Skeletal muscle tissue (tissue), 4 donors: ENCODE measurements around the gene PPP2R3A. TPM values are rescaled to one million over a fixed set of nuclear protein-coding genes. Genes with fewer than 3 reads are reported as not detected.
"Not testable (repeated sequence)": the region's sequence is repeated elsewhere in the genome, so short reads cannot be mapped to it uniquely, and the experiment has no call there.

Source experiments
- H3K27ac ChIP-seq: one replicate; pipeline ENCODE4 v1.7.0; 2013; ENCODE audit warnings: mild to moderate bottlenecking, low read depth, low read length, inconsistent platforms
- H3K27me3 ChIP-seq, 3 donors: one replicate each; pipeline ENCODE4 v1.7.0; 2013; ENCODE audit warnings: low read length in 3 of 3; ENCODE audit not compliant: control insufficient read depth in 3 of 3, insufficient read depth in 3 of 3
- H3K36me3 ChIP-seq, 3 donors: one replicate each; pipeline ENCODE4 v1.7.0; 2013; ENCODE audit warnings: low read length in 3 of 3; ENCODE audit not compliant: control insufficient read depth in 3 of 3, insufficient read depth in 3 of 3
- H3K4me1 ChIP-seq, 3 donors: one replicate each; pipeline ENCODE4 v1.7.0; 2013; ENCODE audit warnings: low read length in 3 of 3, mild to moderate bottlenecking in 3 of 3; ENCODE audit not compliant: control insufficient read depth in 3 of 3, insufficient read depth in 3 of 3
- H3K4me3 ChIP-seq, 3 donors: one replicate each; pipeline ENCODE4 v1.7.0; 2013; ENCODE audit warnings: low read length in 3 of 3
- H3K9ac ChIP-seq, 3 donors: one replicate each; pipeline ENCODE4 v1.7.0; 2013; ENCODE audit warnings: low read length in 3 of 3, mild to moderate bottlenecking in 3 of 3, moderate library complexity in 2 of 3, low read depth in 1 of 3
- H3K9me3 ChIP-seq, 3 donors: one replicate each; pipeline ENCODE4 v1.7.0; 2013; ENCODE audit warnings: low read length in 3 of 3; ENCODE audit not compliant: control insufficient read depth in 3 of 3
- total RNA-seq: library from RNA; depleted of rRNA; stranded (reverse); fragments of >200 nt; gene quantifications from one replicate; pipeline ENCODE4 v1.2.3, GENCODE V29; 2014
- donor health status: Osteomylitis.

Gene PPP2R3A
- total RNA-seq, 1 donor from 2014 or later: 45.9 TPM

DNA sequence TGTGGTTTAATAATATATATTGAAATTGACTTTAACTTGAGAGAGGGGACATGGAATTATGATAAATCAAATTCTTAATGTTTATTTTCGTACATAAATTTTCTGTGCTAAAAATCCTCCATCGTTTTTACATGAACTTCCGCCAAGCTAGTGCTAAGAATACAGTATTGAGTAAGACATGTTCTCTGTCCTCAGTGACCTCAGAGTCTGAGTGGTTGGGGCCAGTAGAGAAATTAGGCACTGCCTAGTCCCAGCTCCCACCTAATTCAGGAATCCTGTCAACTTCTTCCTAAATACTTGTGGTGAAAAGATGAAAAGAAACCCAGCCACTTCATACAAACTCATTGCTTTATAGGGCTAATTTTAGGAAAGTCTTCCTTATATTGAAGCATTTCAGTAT is 110.3 kb downstream of the PPP2R3A start:
- peaks cover 0 to 10% (median 6%) of the 10 kb centered on the region in 3 donors for H3K36me3 ChIP-seq
- H3K27me3 ChIP-seq: no peaks in the 10 kb centered on the region
- H3K4me3 ChIP-seq: no peak overlapping the region
- H3K9me3 ChIP-seq: no peaks in the 10 kb centered on the region
- no peak overlapping the region for H3K9ac ChIP-seq
- peak overlapping the region; percentile 68 for H3K27ac ChIP-seq
- peaks cover 14 to 20% (median 15%) of the 10 kb centered on the region in 3 donors for H3K4me1 ChIP-seq

DNA sequence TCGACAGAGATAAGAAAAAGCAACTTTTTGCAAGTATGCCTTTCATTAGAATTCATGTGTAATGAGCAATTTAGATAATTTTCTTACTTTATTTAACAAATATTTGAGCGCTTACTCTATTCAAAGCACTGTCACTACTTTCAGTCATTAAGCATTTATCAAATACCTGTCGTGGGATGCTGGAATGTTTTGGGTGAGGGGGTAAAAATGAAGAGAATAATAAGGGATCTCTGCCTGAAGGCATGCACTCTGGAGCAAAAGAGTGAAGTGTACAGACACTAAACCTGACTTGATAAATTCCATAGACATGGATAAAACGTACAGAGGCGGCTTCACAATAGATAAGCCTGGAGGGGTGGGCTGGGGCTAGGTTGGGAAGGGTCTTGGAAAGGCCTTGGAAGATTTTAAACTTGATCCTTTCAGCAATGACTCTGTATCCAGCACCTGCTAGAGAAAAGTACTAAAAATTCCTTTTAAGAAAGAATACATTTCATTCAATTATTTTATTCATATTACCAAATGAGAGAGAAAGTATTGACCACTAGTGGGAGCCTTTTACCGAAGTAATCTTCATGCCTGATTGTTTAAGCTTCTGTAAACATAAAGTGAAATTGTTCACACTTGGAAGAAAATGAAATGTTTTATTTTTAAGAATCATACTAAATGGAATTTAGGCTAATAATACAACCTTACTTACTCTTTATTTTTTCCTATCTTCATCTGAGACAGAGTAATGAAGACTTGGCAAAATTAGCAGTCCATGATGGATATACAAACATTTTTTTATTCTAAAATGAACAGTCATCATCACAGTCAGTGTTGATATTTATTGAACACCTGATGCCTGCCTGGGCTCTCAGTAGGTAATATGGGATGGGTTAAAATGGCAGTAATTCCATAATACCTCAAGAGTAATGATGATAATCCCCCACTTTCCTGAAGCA is 113.2 kb downstream of the PPP2R3A start:
- Histone ChIP-seq H3K9me3 (no peaks in the 10 kb centered on the region), H3K4me1 (peaks cover 6 to 9% (median 9%) of the 10 kb centered on the region in 3 donors), H3K27me3 (no peaks in the 10 kb centered on the region), H3K36me3 (peaks cover 4 to 18% (median 6%) of the 10 kb centered on the region in 3 donors), H3K4me3 (no peak overlapping the region), H3K27ac (no peak overlapping the region), H3K9ac (no peak overlapping the region)

GRCh38 chr3:136083641-136084382 is 118.3 kb downstream of the PPP2R3A start:
- H3K4me1 ChIP-seq, H3K9ac ChIP-seq, H3K27me3 ChIP-seq, H3K9me3 ChIP-seq, H3K27ac ChIP-seq, H3K4me3 ChIP-seq: not testable (repeated sequence)
- peaks cover 16 to 42% (median 21%) of the 10 kb centered on the region in 3 donors for H3K36me3 ChIP-seq

DNA sequence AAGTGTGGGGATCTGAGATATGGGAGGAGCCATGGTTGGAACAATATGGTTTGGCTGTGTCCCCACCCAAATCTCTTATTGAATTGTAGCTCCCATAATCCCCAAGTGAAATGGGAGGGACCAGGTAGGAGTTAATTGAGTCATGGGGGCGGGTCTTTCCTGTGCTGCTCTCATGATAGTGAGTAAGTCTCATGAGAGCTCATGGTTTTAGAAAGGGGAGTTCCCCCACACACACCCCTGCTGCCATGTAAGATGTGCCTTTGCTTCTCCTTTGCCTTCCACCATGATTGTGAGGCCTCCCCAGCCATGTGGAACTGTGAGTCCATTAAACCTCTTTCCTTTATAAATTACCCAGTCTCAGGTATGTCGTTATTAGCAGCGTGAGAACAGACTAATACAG is 119.5 kb downstream of the PPP2R3A start:
- H3K9me3 ChIP-seq, H3K27ac ChIP-seq, H3K27me3 ChIP-seq, H3K4me3 ChIP-seq, H3K9ac ChIP-seq, H3K4me1 ChIP-seq: not testable (repeated sequence)
- peaks cover 16 to 41% (median 23%) of the 10 kb centered on the region in 3 donors for H3K36me3 ChIP-seq

GRCh38 chr3:136093771-136094170 is 128.2 kb downstream of the PPP2R3A start:
- no peaks in the 10 kb centered on the region for H3K9me3 ChIP-seq
- peaks cover 10 to 39% (median 35%) of the 10 kb centered on the region in 3 donors for H3K36me3 ChIP-seq
- no peak overlapping the region for H3K4me3 ChIP-seq
- no peak overlapping the region for H3K9ac ChIP-seq
- no peaks in the 10 kb centered on the region for H3K4me1 ChIP-seq
- H3K27me3 ChIP-seq: no peaks in the 10 kb centered on the region
- H3K27ac ChIP-seq: no peak overlapping the region

GRCh38 chr3:136105044-136105443 is 139.5 kb downstream of the PPP2R3A start:
- Histone ChIP-seq H3K4me1 (no peaks in the 10 kb centered on the region), H3K4me3 (no peak overlapping the region), H3K27me3 (no peaks in the 10 kb centered on the region), H3K36me3 (peaks cover 18 to 50% (median 37%) of the 10 kb centered on the region in 3 donors), H3K27ac (no peak overlapping the region), H3K9ac (no peak overlapping the region), H3K9me3 (no peaks in the 10 kb centered on the region)

DNA sequence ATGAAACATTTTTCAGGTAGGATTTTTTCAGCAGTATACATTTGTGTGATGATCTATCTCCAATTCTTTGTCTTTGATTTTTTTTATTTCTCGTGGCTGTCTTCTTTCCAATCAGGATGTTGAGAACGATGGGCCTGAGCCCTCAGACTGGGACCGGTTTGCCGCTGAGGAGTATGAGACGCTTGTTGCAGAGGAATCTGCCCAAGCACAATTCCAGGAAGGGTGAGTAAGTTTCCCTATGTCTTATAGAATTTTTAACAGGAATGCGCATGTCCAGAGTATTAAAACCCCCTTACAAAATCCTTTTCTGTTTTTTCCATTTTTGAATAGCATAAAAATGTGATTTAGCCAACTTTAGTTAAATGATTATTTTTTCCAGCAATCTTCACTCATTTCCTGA is 140.6 kb downstream of the PPP2R3A start:
- Histone ChIP-seq H3K9ac (no peak overlapping the region), H3K9me3 (no peaks in the 10 kb centered on the region), H3K4me1 (no peaks in the 10 kb centered on the region), H3K27me3 (no peaks in the 10 kb centered on the region), H3K27ac (no peak overlapping the region), H3K4me3 (no peak overlapping the region), H3K36me3 (peaks cover 18 to 56% (median 45%) of the 10 kb centered on the region in 3 donors)

DNA sequence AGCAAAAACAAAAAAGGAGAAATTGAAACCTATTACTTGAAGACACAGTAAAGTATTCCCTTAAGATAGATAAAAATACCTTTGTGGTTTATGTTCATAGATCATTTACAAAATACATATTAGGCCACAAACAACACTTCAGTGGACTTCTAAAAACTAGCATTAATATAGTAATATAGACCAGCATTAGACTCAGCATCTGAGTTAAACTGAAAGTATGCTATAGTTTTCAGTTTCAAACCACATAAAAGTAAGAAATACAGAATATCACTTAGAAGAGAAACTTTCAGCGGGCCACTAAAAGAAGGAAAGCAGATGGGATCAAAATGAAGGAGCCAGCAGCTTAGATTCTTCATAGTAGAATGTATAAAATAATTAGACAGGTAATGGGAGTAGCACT is 144.0 kb downstream of the PPP2R3A start:
- Histone ChIP-seq H3K9ac (no peak overlapping the region), H3K4me3 (no peak overlapping the region), H3K27ac (no peak overlapping the region), H3K36me3 (peaks cover 23 to 53% (median 48%) of the 10 kb centered on the region in 3 donors), H3K27me3 (no peaks in the 10 kb centered on the region), H3K9me3 (no peaks in the 10 kb centered on the region), H3K4me1 (no peaks in the 10 kb centered on the region)

DNA sequence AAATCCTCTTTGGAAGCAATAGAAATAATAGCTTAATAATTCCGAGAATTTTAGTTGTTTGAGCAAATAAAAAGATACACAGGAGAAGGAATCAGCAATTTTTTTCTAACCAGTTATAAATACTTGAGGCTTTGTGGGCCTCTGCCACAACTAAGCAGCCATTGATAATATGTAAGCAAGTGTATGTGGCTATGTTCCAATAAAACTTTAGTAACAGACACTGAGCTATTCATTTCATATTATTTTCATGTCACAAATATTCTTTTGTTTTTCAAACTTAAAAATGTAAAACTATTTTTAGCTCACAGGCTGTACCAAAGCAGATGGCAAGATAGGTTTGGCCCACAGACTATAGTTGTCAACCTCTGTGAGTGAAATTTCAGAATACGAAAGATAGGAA is 145.0 kb downstream of the PPP2R3A start:
- H3K36me3 ChIP-seq: peaks cover 26 to 50% (median 49%) of the 10 kb centered on the region in 3 donors
- no peak overlapping the region for H3K27ac ChIP-seq
- H3K9me3 ChIP-seq: no peaks in the 10 kb centered on the region
- no peaks in the 10 kb centered on the region for H3K4me1 ChIP-seq
- H3K9ac ChIP-seq: no peak overlapping the region
- no peak overlapping the region for H3K4me3 ChIP-seq
- no peaks in the 10 kb centered on the region for H3K27me3 ChIP-seq

- H3K4me1 ChIP-seq: no peaks in the 10 kb centered on the region
- no peak overlapping the region for H3K4me3 ChIP-seq
- H3K27me3 ChIP-seq: no peaks in the 10 kb centered on the region
- no peak overlapping the region for H3K27ac ChIP-seq
- no peaks in the 10 kb centered on the region for H3K9me3 ChIP-seq
- H3K9ac ChIP-seq: no peak overlapping the region
- H3K36me3 ChIP-seq: peaks cover 15 to 38% (median 32%) of the 10 kb centered on the region in 3 donors
Measured at GRCh38 chr3:136114421-136114820, 148.9 kb downstream of the PPP2R3A start.
